Astrocyte (in vitro differentiated cells and primary cell): ENCODE data around the gene ZNF292. TPM values are rescaled to one million over a fixed set of nuclear protein-coding genes. Genes with fewer than 3 reads are reported as not detected.

Experiments
- DNase-seq: peaks from one replicate; pipeline ENCODE4 v3.0.0-alpha.2; 2010; ENCODE audit warnings: low read depth
- FAIRE-seq: peaks from 2 replicates; lab custom pipeline; 2011; peaks lifted over from hg19 to GRCh38; lab: Jason Lieb, UNC
- H2AFZ ChIP-seq: 2 replicates; pipeline ENCODE4 v1.6.0; 2012; ENCODE audit warnings: low read depth, low read length, inconsistent platforms
- H3K27ac ChIP-seq: 2 replicates; pipeline ENCODE4 v1.5.1; 2011; ENCODE audit warnings: low read depth, low read length, inconsistent platforms
- H3K27me3 ChIP-seq: 2 replicates; pipeline ENCODE4 v1.6.0; 2011; ENCODE audit warnings: low read length, inconsistent platforms; ENCODE audit not compliant: insufficient read depth
- H3K36me3 ChIP-seq: 2 replicates; pipeline ENCODE4 v1.5.1; 2011; ENCODE audit warnings: low read length, inconsistent platforms; ENCODE audit not compliant: insufficient read depth
- H3K4me1 ChIP-seq: 2 replicates; pipeline ENCODE4 v1.5.1; 2011; ENCODE audit warnings: low read length, inconsistent platforms; ENCODE audit not compliant: insufficient read depth
- H3K4me2 ChIP-seq: 2 replicates; pipeline ENCODE4 v1.6.0; 2012; ENCODE audit warnings: low read length, inconsistent platforms
- H3K4me3 ChIP-seq: 2 replicates; pipeline ENCODE4 v1.5.1; 2011; ENCODE audit warnings: low read depth, mild to moderate bottlenecking, low read length, inconsistent platforms; ENCODE audit not compliant: insufficient read depth
- H3K79me2 ChIP-seq: 2 replicates; pipeline ENCODE4 v1.6.0; 2012; ENCODE audit warnings: mild to moderate bottlenecking, low read length, inconsistent platforms; ENCODE audit not compliant: insufficient read depth
- H3K9ac ChIP-seq: 2 replicates; pipeline ENCODE4 v1.6.0; 2012; ENCODE audit warnings: mild to moderate bottlenecking, low read length, inconsistent platforms
- H3K9me3 ChIP-seq: 2 replicates; pipeline ENCODE4 v1.5.1; 2012; ENCODE audit warnings: low read depth, mild to moderate bottlenecking, low read length, inconsistent platforms; ENCODE audit not compliant: insufficient read depth
- H4K20me1 ChIP-seq: 2 replicates; pipeline ENCODE4 v1.6.0; 2012; ENCODE audit warnings: low read length, inconsistent platforms; ENCODE audit not compliant: insufficient read depth
- H3K27ac Mint-ChIP-seq: one replicate; pipeline ENCODE4 v1.8.0; 2021; ENCODE audit warnings: mild to moderate bottlenecking, mixed read lengths; ENCODE audit not compliant: unreplicated experiment
- H3K27me3 Mint-ChIP-seq: one replicate; pipeline ENCODE4 v1.8.0; 2021; ENCODE audit warnings: low read depth, mixed read lengths; ENCODE audit not compliant: unreplicated experiment
- H3K36me3 Mint-ChIP-seq: one replicate; pipeline ENCODE4 v1.8.0; 2021; ENCODE audit warnings: low read depth, mixed read lengths; ENCODE audit not compliant: unreplicated experiment
- H3K4me1 Mint-ChIP-seq: one replicate; pipeline ENCODE4 v1.8.0; 2021; ENCODE audit warnings: low read depth, mixed read lengths; ENCODE audit not compliant: unreplicated experiment
- H3K4me3 Mint-ChIP-seq: one replicate; pipeline ENCODE4 v1.8.0; 2021; ENCODE audit warnings: mild to moderate bottlenecking, moderate library complexity, mixed read lengths; ENCODE audit not compliant: unreplicated experiment
- H3K9me3 Mint-ChIP-seq: one replicate; pipeline ENCODE4 v1.8.0; 2021; ENCODE audit warnings: mild to moderate bottlenecking, mixed read lengths; ENCODE audit not compliant: unreplicated experiment
- CTCF ChIP-seq: IDR thresholded peaks from 2 replicates; pipeline ENCODE4 v1.5.1; 2011; ENCODE audit warnings: low read depth, mild to moderate bottlenecking, inconsistent platforms, low read length, moderate library complexity; ENCODE audit not compliant: insufficient read depth
- EZH2 ChIP-seq: IDR thresholded peaks from 2 replicates; pipeline ENCODE4 v1.6.1; 2012; ENCODE audit warnings: mild to moderate bottlenecking, low read length, inconsistent platforms; ENCODE audit not compliant: insufficient read depth
- total RNA-seq: library from RNA; stranded (reverse); gene quantifications from 2 replicates; pipeline ENCODE4 v1.2.1, GENCODE V29; 2021

ZNF292 gene
- total RNA-seq, 1 donor from 2014 or later = 31.5 TPM

- Histone ChIP-seq H3K79me2 (no peaks in the 10 kb centered on the region), H3K27ac (no peak overlapping the region)
- TF ChIP-seq EZH2 (no peak), CTCF (no peak)
Observed at GRCh38 chr6:87250019-87250418, 94.7 kb downstream of the ZNF292 start.

GRCh38 chr6:87251225-87251624 lies 95.9 kb downstream of the ZNF292 start:
- DNase-seq (no peak), FAIRE-seq (no peak)
- no peak overlapping the region for H3K27ac Mint-ChIP-seq
- Histone ChIP-seq H3K9me3 (no peaks in the 10 kb centered on the region), H3K27me3 (no peaks in the 10 kb centered on the region), H2AFZ (no peak overlapping the region), H3K36me3 (peaks cover 26% of the 10 kb centered on the region), H4K20me1 (no peaks in the 10 kb centered on the region), H3K9ac (no peak overlapping the region), H3K4me3 (no peak overlapping the region), H3K4me2 (no peak overlapping the region), H3K4me1 (no peaks in the 10 kb centered on the region), H3K79me2 (no peaks in the 10 kb centered on the region), H3K27ac (no peak overlapping the region)
- H3K36me3 Mint-ChIP-seq = peaks cover 8% of the 10 kb centered on the region
- no peaks in the 10 kb centered on the region for H3K9me3 Mint-ChIP-seq
- no peak overlapping the region for H3K4me3 Mint-ChIP-seq
- no peaks in the 10 kb centered on the region for H3K27me3 Mint-ChIP-seq
- TF ChIP-seq EZH2 (no peak), CTCF (no peak)
- no peaks in the 10 kb centered on the region for H3K4me1 Mint-ChIP-seq

More at GRCh38 chr6:87250019-87250418, 94.7 kb downstream of the ZNF292 start:
- Histone ChIP-seq H3K9ac (no peak overlapping the region), H2AFZ (no peak overlapping the region), H3K27me3 (no peaks in the 10 kb centered on the region), H3K9me3 (no peaks in the 10 kb centered on the region), H3K4me1 (no peaks in the 10 kb centered on the region), H3K4me3 (no peak overlapping the region), H4K20me1 (no peaks in the 10 kb centered on the region), H3K4me2 (no peak overlapping the region), H3K36me3 (peaks cover 18% of the 10 kb centered on the region)
- Mint-ChIP-seq H3K9me3 (no peaks in the 10 kb centered on the region), H3K36me3 (peaks cover 6% of the 10 kb centered on the region), H3K4me3 (no peak overlapping the region), H3K27me3 (no peaks in the 10 kb centered on the region), H3K27ac (no peak overlapping the region), H3K4me1 (no peaks in the 10 kb centered on the region)
- no peak for FAIRE-seq
- DNase-seq = no peak

GRCh38 chr6:87251725-87252124 lies 96.4 kb downstream of the ZNF292 start:
- H3K4me3 ChIP-seq = no peak overlapping the region
- no peaks in the 10 kb centered on the region for H3K9me3 ChIP-seq
- H3K27ac ChIP-seq = no peak overlapping the region
- Mint-ChIP-seq H3K27me3 (no peaks in the 10 kb centered on the region), H3K27ac (no peak overlapping the region), H3K36me3 (peaks cover 12% of the 10 kb centered on the region), H3K4me1 (no peaks in the 10 kb centered on the region), H3K4me3 (no peak overlapping the region), H3K9me3 (no peaks in the 10 kb centered on the region)
- H3K79me2 ChIP-seq = no peaks in the 10 kb centered on the region
- DNase-seq = no peak
- H3K9ac ChIP-seq = no peak overlapping the region
- H3K4me1 ChIP-seq = no peaks in the 10 kb centered on the region
- no peak overlapping the region for H2AFZ ChIP-seq
- no peaks in the 10 kb centered on the region for H3K27me3 ChIP-seq
- H3K4me2 ChIP-seq = no peak overlapping the region
- H4K20me1 ChIP-seq = no peaks in the 10 kb centered on the region
- TF ChIP-seq EZH2 (no peak), CTCF (no peak)
- H3K36me3 ChIP-seq = peaks cover 28% of the 10 kb centered on the region
- no peak for FAIRE-seq
